GM18868 (cell line): Measurements from ENCODE around the gene DYNLT1.
"Not testable (repeated sequence)": the region's sequence is repeated elsewhere in the genome, so short reads cannot be mapped to it uniquely, and the experiment has no call there.

Experiments
- ATAC-seq: cut with Tn5 transposase; IDR thresholded peaks from one replicate; pipeline ENCODE4 v1.9.1; 2021; ENCODE audit warnings: mild to moderate bottlenecking, moderate library complexity; ENCODE audit not compliant: unreplicated experiment

DYNLT1 gene

GRCh38 chr6:158642097-158642601 lies 2.4 kb downstream of the DYNLT1 start:
- ATAC-seq: no peak

- ATAC-seq: no peak
Observed at GRCh38 chr6:158640519-158640918, 4.0 kb downstream of the DYNLT1 start.

GRCh38 chr6:158639056-158639455 lies 5.5 kb downstream of the DYNLT1 start:
- no peak for ATAC-seq

GRCh38 chr6:158638324-158638854 lies 6.2 kb downstream of the DYNLT1 start:
- ATAC-seq: no peak

- no peak for ATAC-seq
Observed at GRCh38 chr6:158636778-158637177, 7.8 kb downstream of the DYNLT1 start.

- no peak for ATAC-seq
Observed at GRCh38 chr6:158635427-158636073, 9.0 kb downstream of the DYNLT1 start.

- no peak for ATAC-seq
Observed at GRCh38 chr6:158634695-158635426, 9.7 kb downstream of the DYNLT1 start.

- ATAC-seq: no peak
Observed at GRCh38 chr6:158633127-158633526, 11.4 kb downstream of the DYNLT1 start.

- not testable (repeated sequence) for ATAC-seq
Observed at GRCh38 chr6:158632538-158633119, 11.9 kb downstream of the DYNLT1 start.

- ATAC-seq: no peak
Observed at GRCh38 chr6:158631678-158632537, 12.6 kb downstream of the DYNLT1 start.

- no peak for ATAC-seq
Observed at GRCh38 chr6:158630938-158631616, 13.5 kb downstream of the DYNLT1 start.

GRCh38 chr6:158629367-158630221 lies 14.9 kb downstream of the DYNLT1 start:
- ATAC-seq: no peak

- ATAC-seq: no peak
Observed at GRCh38 chr6:158628542-158628941, 16.0 kb downstream of the DYNLT1 start.

GRCh38 chr6:158627940-158628211 lies 16.7 kb downstream of the DYNLT1 start:
- no peak for ATAC-seq

GRCh38 chr6:158627168-158627939 lies 17.2 kb downstream of the DYNLT1 start:
- ATAC-seq: no peak

- ATAC-seq: no peak
Observed at GRCh38 chr6:158626360-158627167, 18.0 kb downstream of the DYNLT1 start.

GRCh38 chr6:158625881-158626305 lies 18.6 kb downstream of the DYNLT1 start:
- no peak for ATAC-seq
